Mammary epithelial cell (primary cell): ENCODE results near the gene NDUFA7.
"Not testable (repeated sequence)": the region's sequence is repeated elsewhere in the genome, so short reads cannot be mapped to it uniquely, and the experiment has no call there.

ENCODE experiments used
- CTCF ChIP-seq, 2 donors: IDR thresholded peaks in 1 of 2; conservative IDR thresholded peaks in 1 of 2; 2 replicates each; pipeline ENCODE4 v1.5.1; 2011 to 2012; ENCODE audit warnings: inconsistent platforms in 2 of 2, low read length in 2 of 2, mild to moderate bottlenecking in 2 of 2, control low read depth in 1 of 2, low read depth in 1 of 2; ENCODE audit not compliant: insufficient read depth in 1 of 2; ENCODE audit errors: extremely low read depth in 1 of 2
- EZH2 ChIP-seq: IDR thresholded peaks from 2 replicates; pipeline ENCODE4 v1.6.1; 2012; ENCODE audit warnings: low read length, inconsistent platforms, borderline replicate concordance

- TF ChIP-seq CTCF (conservative IDR thresholded peaks at IDR 0.05 in 1 of 2, IDR thresholded peaks at IDR 0.05 in 1 of 2; ENCODE audit: extremely low read depth in 1 of 2, insufficient read depth in 1 of 2, low read depth in 1 of 2, low read length in 2 of 2); EZH2: not testable (repeated sequence)
Measured at GRCh38 chr19:8318835-8319234, 2.3 kb downstream of the NDUFA7 start.
